ENCODE data around the gene CRISPLD2. TPM values are rescaled to one million over a fixed set of nuclear protein-coding genes. Genes with fewer than 3 reads are reported as not detected.

CRISPLD2 gene
- under 1 TPM; 0.30 to 0.66 TPM for total RNA-seq

GRCh38 chr16:84819644-84820304, at the start of gene CRISPLD2:
CRISPLD2 (plus strand) TSS chr16:84819985; CDS start chr16:84838496, 18,511 bp downstream.
- Mint-ChIP-seq H3K9me3 (no peaks in the 10 kb centered on the region), H3K4me3 (peak within 1 kb of the TSS; percentile 81), H3K27ac (no peak within 1 kb of the TSS), H3K4me1 (peaks cover 20% of the 10 kb centered on the region), H3K27me3 (peaks cover 10% of the 10 kb centered on the region), H3K36me3 (ENCODE audit: low read depth) (no peaks in the 10 kb centered on the region)
- ATAC-seq (replicated peaks) = peak; percentile 99

- no peak overlapping the region for H3K27ac Mint-ChIP-seq
- peaks cover 100% of the 10 kb centered on the region for H3K36me3 Mint-ChIP-seq (ENCODE audit: low read depth)
- ATAC-seq (replicated peaks) = no peak
Measured at GRCh38 chr16:84773312-84773711, 46.5 kb upstream of the CRISPLD2 start.

GRCh38 chr16:84774810-84775209, 45.0 kb upstream of the CRISPLD2 start:
- H3K4me3 Mint-ChIP-seq = peak overlapping the region; percentile 30
- peak overlapping the region; percentile 65 for H3K27ac Mint-ChIP-seq
- no peaks in the 10 kb centered on the region for H3K27me3 Mint-ChIP-seq
- no peaks in the 10 kb centered on the region for H3K9me3 Mint-ChIP-seq
- H3K36me3 Mint-ChIP-seq (ENCODE audit: low read depth) = peaks cover 100% of the 10 kb centered on the region
- peak; percentile 52 for ATAC-seq (replicated peaks)
- peaks cover 15% of the 10 kb centered on the region for H3K4me1 Mint-ChIP-seq

More at GRCh38 chr16:84773312-84773711, 46.5 kb upstream of the CRISPLD2 start:
- no peak overlapping the region for H3K4me3 Mint-ChIP-seq
- no peaks in the 10 kb centered on the region for H3K9me3 Mint-ChIP-seq
- peaks cover 29% of the 10 kb centered on the region for H3K4me1 Mint-ChIP-seq
- H3K27me3 Mint-ChIP-seq = no peaks in the 10 kb centered on the region

GRCh38 chr16:84775262-84775810, 44.4 kb upstream of the CRISPLD2 start:
- Mint-ChIP-seq H3K4me3 (no peak overlapping the region), H3K27ac (peak overlapping the region; percentile 65), H3K9me3 (no peaks in the 10 kb centered on the region), H3K27me3 (no peaks in the 10 kb centered on the region), H3K4me1 (peaks cover 12% of the 10 kb centered on the region), H3K36me3 (ENCODE audit: low read depth) (peaks cover 100% of the 10 kb centered on the region)
- peak; percentile 49 for ATAC-seq (replicated peaks)

- H3K27me3 Mint-ChIP-seq = no peaks in the 10 kb centered on the region
- no peaks in the 10 kb centered on the region for H3K9me3 Mint-ChIP-seq
- H3K4me1 Mint-ChIP-seq = peaks cover 17% of the 10 kb centered on the region
- H3K36me3 Mint-ChIP-seq (ENCODE audit: low read depth) = peaks cover 84% of the 10 kb centered on the region
- H3K27ac Mint-ChIP-seq = no peak overlapping the region
- no peak for ATAC-seq (replicated peaks)
- H3K4me3 Mint-ChIP-seq = no peak overlapping the region
Measured at GRCh38 chr16:84777435-84777834, 42.4 kb upstream of the CRISPLD2 start.

GRCh38 chr16:84778720-84779119, 41.1 kb upstream of the CRISPLD2 start:
- no peak for ATAC-seq (replicated peaks)
- H3K27me3 Mint-ChIP-seq = no peaks in the 10 kb centered on the region
- H3K4me3 Mint-ChIP-seq = no peak overlapping the region
- peaks cover 71% of the 10 kb centered on the region for H3K36me3 Mint-ChIP-seq (ENCODE audit: low read depth)
- H3K9me3 Mint-ChIP-seq = no peaks in the 10 kb centered on the region
- H3K27ac Mint-ChIP-seq = no peak overlapping the region
- H3K4me1 Mint-ChIP-seq = peaks cover 17% of the 10 kb centered on the region

- no peak overlapping the region for H3K4me3 Mint-ChIP-seq
- H3K27ac Mint-ChIP-seq = peak overlapping the region; percentile 11
- no peaks in the 10 kb centered on the region for H3K9me3 Mint-ChIP-seq
- H3K27me3 Mint-ChIP-seq = no peaks in the 10 kb centered on the region
- ATAC-seq (replicated peaks) = no peak
- H3K36me3 Mint-ChIP-seq (ENCODE audit: low read depth) = peaks cover 58% of the 10 kb centered on the region
- H3K4me1 Mint-ChIP-seq = peaks cover 10% of the 10 kb centered on the region
Measured at GRCh38 chr16:84780063-84780462, 39.7 kb upstream of the CRISPLD2 start.

- H3K27ac Mint-ChIP-seq = peak overlapping the region; percentile 11
- H3K4me1 Mint-ChIP-seq = peaks cover 6% of the 10 kb centered on the region
- H3K9me3 Mint-ChIP-seq = no peaks in the 10 kb centered on the region
Measured at GRCh38 chr16:84780544-84781376, 39.0 kb upstream of the CRISPLD2 start.

GRCh38 chr16:84782846-84783245, 36.9 kb upstream of the CRISPLD2 start:
- Mint-ChIP-seq H3K27ac (no peak overlapping the region), H3K9me3 (no peaks in the 10 kb centered on the region), H3K27me3 (no peaks in the 10 kb centered on the region), H3K4me3 (no peak overlapping the region), H3K4me1 (peaks cover 4% of the 10 kb centered on the region), H3K36me3 (ENCODE audit: low read depth) (peaks cover 30% of the 10 kb centered on the region)
- no peak for ATAC-seq (replicated peaks)

More at GRCh38 chr16:84780544-84781376, 39.0 kb upstream of the CRISPLD2 start:
- no peak for ATAC-seq (replicated peaks)
- no peak overlapping the region for H3K4me3 Mint-ChIP-seq
- peaks cover 51% of the 10 kb centered on the region for H3K36me3 Mint-ChIP-seq (ENCODE audit: low read depth)
- no peaks in the 10 kb centered on the region for H3K27me3 Mint-ChIP-seq

GRCh38 chr16:84785843-84786581, 33.8 kb upstream of the CRISPLD2 start:
- Mint-ChIP-seq H3K36me3 (ENCODE audit: low read depth) (no peaks in the 10 kb centered on the region), H3K27ac (no peak overlapping the region), H3K4me1 (peaks cover 4% of the 10 kb centered on the region), H3K4me3 (no peak overlapping the region), H3K9me3 (no peaks in the 10 kb centered on the region), H3K27me3 (no peaks in the 10 kb centered on the region)
- ATAC-seq (replicated peaks) = no peak

- Mint-ChIP-seq H3K4me3 (no peak overlapping the region), H3K36me3 (ENCODE audit: low read depth) (no peaks in the 10 kb centered on the region), H3K27ac (no peak overlapping the region), H3K9me3 (no peaks in the 10 kb centered on the region), H3K27me3 (no peaks in the 10 kb centered on the region), H3K4me1 (peaks cover 4% of the 10 kb centered on the region)
- ATAC-seq (replicated peaks) = no peak
Measured at GRCh38 chr16:84786605-84787262, 33.1 kb upstream of the CRISPLD2 start.

GRCh38 chr16:84787263-84787622, 32.5 kb upstream of the CRISPLD2 start:
- no peak overlapping the region for H3K4me3 Mint-ChIP-seq
- ATAC-seq (replicated peaks) = no peak
- H3K27ac Mint-ChIP-seq = no peak overlapping the region
- H3K36me3 Mint-ChIP-seq (ENCODE audit: low read depth) = no peaks in the 10 kb centered on the region
- H3K9me3 Mint-ChIP-seq = no peaks in the 10 kb centered on the region
- no peaks in the 10 kb centered on the region for H3K4me1 Mint-ChIP-seq
- no peaks in the 10 kb centered on the region for H3K27me3 Mint-ChIP-seq

GRCh38 chr16:84788920-84789391, 30.8 kb upstream of the CRISPLD2 start:
- Mint-ChIP-seq H3K9me3 (no peaks in the 10 kb centered on the region), H3K4me3 (no peak overlapping the region), H3K36me3 (ENCODE audit: low read depth) (no peaks in the 10 kb centered on the region), H3K4me1 (no peaks in the 10 kb centered on the region), H3K27ac (no peak overlapping the region), H3K27me3 (no peaks in the 10 kb centered on the region)
- ATAC-seq (replicated peaks) = no peak

GRCh38 chr16:84789431-84789830, 30.4 kb upstream of the CRISPLD2 start:
- ATAC-seq (replicated peaks) = no peak
- no peak overlapping the region for H3K4me3 Mint-ChIP-seq
- H3K9me3 Mint-ChIP-seq = no peaks in the 10 kb centered on the region
- no peaks in the 10 kb centered on the region for H3K27me3 Mint-ChIP-seq
- H3K4me1 Mint-ChIP-seq = no peaks in the 10 kb centered on the region
- H3K36me3 Mint-ChIP-seq (ENCODE audit: low read depth) = no peaks in the 10 kb centered on the region
- no peak overlapping the region for H3K27ac Mint-ChIP-seq
